Panc1 (cell line): ENCODE results near the gene C1S. TPM values are rescaled to one million over a fixed set of nuclear protein-coding genes. Genes with fewer than 3 reads are reported as not detected.

Source experiments
- ATAC-seq: fragments of 200-7000 bp; cut with Tn5 transposase; 2 replicates; pipeline ENCODE4 v1.9.1; 2020; ENCODE audit warnings: mild to moderate bottlenecking, moderate library complexity
- BruUV-seq: library from RNA; stranded (reverse); fragments of 400-500 nt; replicated peaks from 2 replicates; lab custom pipeline; 2021; lab: Mats Ljungman, UMichigan
- CTCF ChIA-PET: fragments of 300-600 bp; sonication (Branson Sonifier 250); formaldehyde crosslinking; loops from one replicate; lab custom pipeline; 2022; ENCODE audit warnings: antibody characterized with exemption; lab: Charles Lee
- POLR2A ChIA-PET: fragments of 300-600 bp; sonication (Branson Sonifier 250); formaldehyde crosslinking; loops from one replicate; lab custom pipeline; 2022; ENCODE audit warnings: antibody characterized with exemption; lab: Charles Lee
- DNase-seq: peaks from one replicate; pipeline ENCODE4 v3.0.0-alpha.2; 2010; ENCODE audit warnings: low read depth, low spot score
- H3K27ac ChIP-seq: 2 replicates; pipeline ENCODE4 v1.5.1; 2011; ENCODE audit warnings: mild to moderate bottlenecking, low read length, inconsistent platforms
- H3K27me3 ChIP-seq: fragments of 200-500 bp; sonication (Bioruptor generic); 2 replicates; pipeline ENCODE4 v1.6.0; 2014; ENCODE audit warnings: low read length, inconsistent platforms; ENCODE audit not compliant: control insufficient read depth, insufficient read depth
- H3K36me3 ChIP-seq: fragments of 200-500 bp; sonication (Bioruptor generic); 2 replicates; pipeline ENCODE4 v1.5.1; 2014; ENCODE audit warnings: inconsistent platforms, mild to moderate bottlenecking, low read length, moderate library complexity; ENCODE audit not compliant: control insufficient read depth, insufficient read depth
- H3K4me1 ChIP-seq: 2 replicates; pipeline ENCODE4 v1.5.1; 2011; ENCODE audit warnings: inconsistent platforms, mild to moderate bottlenecking, low read length, moderate library complexity; ENCODE audit not compliant: control insufficient read depth, insufficient read depth
- H3K4me3 ChIP-seq, 2 experiments: 2 replicates each; pipeline ENCODE4 v1.5.1; 2011 to 2012; ENCODE audit warnings: low read depth in 2 of 2, low read length in 2 of 2, mild to moderate bottlenecking in 2 of 2, inconsistent platforms in 1 of 2, moderate library complexity in 1 of 2
- H3K9me3 ChIP-seq: fragments of 200-500 bp; sonication (Bioruptor generic); 2 replicates; pipeline ENCODE4 v1.5.1; 2014; ENCODE audit warnings: low read depth, mild to moderate bottlenecking, inconsistent platforms, low read length, moderate library complexity; ENCODE audit not compliant: control insufficient read depth, insufficient read depth
- CTCF ChIP-seq: fragments of 450-650 bp; IDR thresholded peaks from 2 replicates; pipeline ENCODE4 v1.5.1; 2017; ENCODE audit warnings: mild to moderate bottlenecking
- POLR2AphosphoS5 ChIP-seq: IDR thresholded peaks from 2 replicates; pipeline ENCODE4 v1.6.1; 2012; ENCODE audit warnings: mild to moderate bottlenecking, low read depth, low read length, moderate library complexity
- SIN3A ChIP-seq: IDR thresholded peaks from 2 replicates; pipeline ENCODE4 v1.6.1; 2012; ENCODE audit warnings: low read depth, mild to moderate bottlenecking, low read length, moderate library complexity, borderline replicate concordance; ENCODE audit not compliant: insufficient read depth
- TCF7L2 ChIP-seq: IDR thresholded peaks from 2 replicates; pipeline ENCODE4 v1.6.1; 2011; ENCODE audit warnings: mild to moderate bottlenecking, low read depth, low read length, inconsistent platforms
- in situ Hi-C: cut with HindIII; loops from 2 replicates; pipeline ENCODE4 v1.10.0; 2016; ENCODE audit warnings: low sequenced_read_pairs, low pct_unique_long_range_greater_than_20kb
- intact Hi-C: fragments of 100-400 bp; cut with micrococcal nuclease; formaldehyde crosslinking; loops from one replicate; pipeline ENCODE4 v1.10.0; 2022; ENCODE audit not compliant: unreplicated experiment
- total RNA-seq: library from RNA; stranded (reverse); gene quantifications from one replicate; pipeline ENCODE4 v1.2.1, GENCODE V29; 2021; ENCODE audit not compliant: unreplicated experiment
- TF ChIP-seq, protein P1 (sequence below), 2 experiments: IDR thresholded peaks; 2 replicates each; pipeline ENCODE4 v1.6.1; 2011 to 2012; ENCODE audit warnings: low read depth in 2 of 2, control low read depth in 1 of 2, low read length in 1 of 2, mild to moderate bottlenecking in 1 of 2, moderate library complexity in 1 of 2; ENCODE audit not compliant: insufficient read depth in 1 of 2

Gene C1S
- total RNA-seq, 1 experiment from 2014 or later: 1.8 TPM

DNA sequence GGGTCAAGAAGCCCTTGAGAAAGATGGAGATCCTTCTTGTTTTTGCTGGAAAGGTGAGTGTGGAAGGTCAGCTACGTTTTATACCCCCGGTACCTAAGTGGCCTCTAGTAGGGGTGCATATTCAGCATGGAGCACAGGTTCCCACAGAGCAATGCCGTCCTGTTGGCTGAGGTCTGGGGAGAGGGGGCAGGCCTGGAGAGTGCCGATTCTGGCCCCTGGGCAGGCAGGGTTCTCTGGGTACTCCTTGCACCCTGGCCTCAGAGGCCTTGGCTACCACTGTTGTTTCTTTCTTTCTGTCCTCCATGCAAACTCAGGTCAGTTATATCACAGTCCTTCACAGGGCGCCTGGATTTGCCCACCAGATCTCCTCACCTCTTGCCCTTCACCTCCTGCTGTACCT, 59.6 kb downstream of the C1S start:
- intact Hi-C loops (no loop called here), in situ Hi-C loops (no loop called here)
- no peak for TF ChIP-seq CTCF
- TF ChIP-seq, protein P1, sequence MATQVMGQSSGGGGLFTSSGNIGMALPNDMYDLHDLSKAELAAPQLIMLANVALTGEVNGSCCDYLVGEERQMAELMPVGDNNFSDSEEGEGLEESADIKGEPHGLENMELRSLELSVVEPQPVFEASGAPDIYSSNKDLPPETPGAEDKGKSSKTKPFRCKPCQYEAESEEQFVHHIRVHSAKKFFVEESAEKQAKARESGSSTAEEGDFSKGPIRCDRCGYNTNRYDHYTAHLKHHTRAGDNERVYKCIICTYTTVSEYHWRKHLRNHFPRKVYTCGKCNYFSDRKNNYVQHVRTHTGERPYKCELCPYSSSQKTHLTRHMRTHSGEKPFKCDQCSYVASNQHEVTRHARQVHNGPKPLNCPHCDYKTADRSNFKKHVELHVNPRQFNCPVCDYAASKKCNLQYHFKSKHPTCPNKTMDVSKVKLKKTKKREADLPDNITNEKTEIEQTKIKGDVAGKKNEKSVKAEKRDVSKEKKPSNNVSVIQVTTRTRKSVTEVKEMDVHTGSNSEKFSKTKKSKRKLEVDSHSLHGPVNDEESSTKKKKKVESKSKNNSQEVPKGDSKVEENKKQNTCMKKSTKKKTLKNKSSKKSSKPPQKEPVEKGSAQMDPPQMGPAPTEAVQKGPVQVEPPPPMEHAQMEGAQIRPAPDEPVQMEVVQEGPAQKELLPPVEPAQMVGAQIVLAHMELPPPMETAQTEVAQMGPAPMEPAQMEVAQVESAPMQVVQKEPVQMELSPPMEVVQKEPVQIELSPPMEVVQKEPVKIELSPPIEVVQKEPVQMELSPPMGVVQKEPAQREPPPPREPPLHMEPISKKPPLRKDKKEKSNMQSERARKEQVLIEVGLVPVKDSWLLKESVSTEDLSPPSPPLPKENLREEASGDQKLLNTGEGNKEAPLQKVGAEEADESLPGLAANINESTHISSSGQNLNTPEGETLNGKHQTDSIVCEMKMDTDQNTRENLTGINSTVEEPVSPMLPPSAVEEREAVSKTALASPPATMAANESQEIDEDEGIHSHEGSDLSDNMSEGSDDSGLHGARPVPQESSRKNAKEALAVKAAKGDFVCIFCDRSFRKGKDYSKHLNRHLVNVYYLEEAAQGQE (IDR thresholded peaks at IDR 0.05; ENCODE audit: insufficient read depth in 1 of 2, low read depth in 2 of 2, low read length in 1 of 2): no peak
- TF ChIP-seq TCF7L2: no peak
- TF ChIP-seq SIN3A: no peak
- TF ChIP-seq POLR2AphosphoS5: no peak
- DNase-seq: no peak
- Histone ChIP-seq H3K9me3 (no peaks in the 10 kb centered on the region), H3K27me3 (no peaks in the 10 kb centered on the region), H3K4me1 (no peaks in the 10 kb centered on the region), H3K36me3 (no peaks in the 10 kb centered on the region), H3K27ac (no peak overlapping the region), H3K4me3 (no peak overlapping the region)
- ChIA-PET CTCF (no interaction called here), POLR2A (no interaction called here)
- ATAC-seq: no peak
- BruUV-seq: no TSS peak

Other genes starting within 250 kb of the C1S start
- 1.3 TPM for gene GPR162, start 238.9 kb upstream of the C1S start, total RNA-seq
- gene P3H3, start 232.3 kb upstream of the C1S start, total RNA-seq: 11.0 TPM
- gene GNB3, start 219.8 kb upstream of the C1S start, total RNA-seq: 0.21 TPM
- gene CDCA3, start 209.4 kb upstream of the C1S start, total RNA-seq: 59.0 TPM
- gene USP5, start 208.6 kb upstream of the C1S start, total RNA-seq: 104 TPM
- 693 TPM for gene TPI1, start 193.2 kb upstream of the C1S start, total RNA-seq
- 11.6 TPM for gene SPSB2, start 187.4 kb upstream of the C1S start, total RNA-seq
- gene LRRC23, start 155.9 kb upstream of the C1S start, total RNA-seq: 6.5 TPM
- 33.5 TPM for gene ENO2, start 146.1 kb upstream of the C1S start, total RNA-seq
- gene ATN1, start 132.8 kb upstream of the C1S start, total RNA-seq: 82.3 TPM
- gene RNU7-1, start 116.9 kb upstream of the C1S start, total RNA-seq: not detected
- 126 TPM for gene C12orf57, start 116.7 kb upstream of the C1S start, total RNA-seq
- gene PTPN6, start 109.4 kb upstream of the C1S start, total RNA-seq: 13.7 TPM
- gene PHB2, start 90.1 kb upstream of the C1S start, total RNA-seq: 138 TPM
- 54.9 TPM for gene EMG1, start 89.8 kb upstream of the C1S start, total RNA-seq
- gene LPCAT3, start 42.2 kb upstream of the C1S start, total RNA-seq: 54.3 TPM
- gene C1R, start 31.7 kb downstream of the C1S start, total RNA-seq: 1.3 TPM
- gene C1RL, start 48.5 kb downstream of the C1S start, total RNA-seq: 10.7 TPM
- not detected for gene RBP5, start 68.2 kb downstream of the C1S start, total RNA-seq
- 5.9 TPM for gene CLSTN3, start 69.7 kb downstream of the C1S start, total RNA-seq
- 26.9 TPM for gene PEX5, start 129.0 kb downstream of the C1S start, total RNA-seq
- not detected for gene ACSM4, start 243.4 kb downstream of the C1S start, total RNA-seq